ENCODE results near the gene TLX2.
A peak's percentile ranks its signal among the peaks of the same experiment; 100 is the strongest.

Gene TLX2

DNA sequence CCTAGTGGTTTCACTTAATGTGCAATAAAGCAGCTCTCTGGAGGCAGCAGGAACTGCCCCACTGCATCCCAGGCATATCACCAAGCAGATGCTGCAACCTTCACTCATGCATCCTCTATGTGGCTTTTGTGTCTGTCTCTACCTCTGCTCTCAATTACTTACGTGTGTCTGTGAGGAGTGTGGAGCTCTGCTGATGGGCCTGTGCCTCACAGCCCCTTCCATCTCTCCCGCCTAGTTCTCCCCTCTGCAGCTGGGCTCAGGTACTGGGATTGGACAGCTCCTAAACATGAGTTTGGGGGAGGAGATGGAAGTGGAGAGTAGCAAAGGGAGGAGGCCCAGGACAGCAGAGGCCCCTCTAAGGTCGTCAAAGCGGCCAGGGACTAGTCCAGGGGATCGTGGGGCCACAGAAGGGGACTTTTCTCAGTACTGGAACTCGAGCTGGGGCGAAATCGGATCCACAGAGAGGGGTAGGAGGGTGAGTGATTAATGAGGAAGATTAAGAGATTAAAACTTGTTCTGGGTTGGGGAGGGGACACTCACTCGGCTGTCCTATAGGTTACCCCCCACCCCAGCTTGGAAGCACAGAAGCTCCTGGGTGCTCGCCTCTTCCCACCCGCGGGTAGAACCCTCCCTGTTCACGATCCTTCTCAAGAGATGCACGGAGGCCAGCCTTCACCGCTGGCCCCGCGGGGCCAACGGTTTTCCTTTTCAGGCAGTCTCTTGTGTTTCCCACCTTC is 12.7 kb upstream of the TLX2 start:
- Mint-ChIP-seq H3K9me3 (no peaks in the 10 kb centered on the region), H3K4me3 (peak overlapping the region; percentile 47), H3K4me1 (ENCODE audit: low read depth) (peaks cover 33% of the 10 kb centered on the region), H3K27ac (no peak overlapping the region), H3K36me3 (ENCODE audit: low read depth) (peaks cover 25% of the 10 kb centered on the region), H3K27me3 (ENCODE audit: low read depth) (peaks cover 47% of the 10 kb centered on the region)
- DNase-seq (ENCODE audit: low spot score) = no peak

DNA sequence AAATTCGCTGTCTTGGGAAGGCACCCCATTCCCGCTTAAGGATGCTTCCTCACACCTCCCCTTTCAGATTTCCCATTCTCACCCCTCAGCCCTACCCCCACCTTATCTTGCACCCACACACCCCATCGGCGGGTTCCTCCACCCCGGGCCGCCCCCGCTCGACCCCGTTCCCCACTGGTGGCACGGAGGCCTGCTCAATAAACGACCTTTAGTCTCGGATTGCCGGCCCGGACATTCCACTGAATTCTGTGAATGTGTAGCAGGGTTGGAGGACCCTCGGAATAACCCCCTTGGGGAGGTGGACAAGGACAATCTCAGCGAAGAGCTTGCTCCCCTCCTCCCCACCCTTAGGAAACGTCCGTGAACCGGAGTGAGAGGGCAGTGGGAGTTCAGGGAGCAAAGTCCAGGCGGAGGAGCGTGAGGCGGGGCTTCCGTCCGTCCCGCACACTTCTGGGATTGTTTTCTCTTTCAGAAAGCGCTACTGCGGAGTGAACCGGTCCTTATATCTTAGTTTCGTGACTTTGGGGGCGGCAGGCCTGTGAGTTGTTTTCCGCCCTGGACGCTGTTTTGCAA is 12.0 kb upstream of the TLX2 start:
- peaks cover 38% of the 10 kb centered on the region for H3K4me1 Mint-ChIP-seq (ENCODE audit: low read depth)
- no peak overlapping the region for H3K27ac Mint-ChIP-seq
- no peaks in the 10 kb centered on the region for H3K9me3 Mint-ChIP-seq
- DNase-seq (ENCODE audit: low spot score) = no peak
- H3K36me3 Mint-ChIP-seq (ENCODE audit: low read depth) = peaks cover 29% of the 10 kb centered on the region
- H3K27me3 Mint-ChIP-seq (ENCODE audit: low read depth) = peaks cover 47% of the 10 kb centered on the region
- H3K4me3 Mint-ChIP-seq = peak overlapping the region; percentile 74

GRCh38 chr2:74502720-74503505 is 11.3 kb upstream of the TLX2 start:
- Mint-ChIP-seq H3K27ac (no peak overlapping the region), H3K27me3 (ENCODE audit: low read depth) (peaks cover 41% of the 10 kb centered on the region), H3K9me3 (no peaks in the 10 kb centered on the region), H3K4me3 (peak overlapping the region; percentile 74), H3K4me1 (ENCODE audit: low read depth) (peaks cover 38% of the 10 kb centered on the region), H3K36me3 (ENCODE audit: low read depth) (peaks cover 31% of the 10 kb centered on the region)
- peak; percentile 66 for DNase-seq (ENCODE audit: low spot score)

DNA sequence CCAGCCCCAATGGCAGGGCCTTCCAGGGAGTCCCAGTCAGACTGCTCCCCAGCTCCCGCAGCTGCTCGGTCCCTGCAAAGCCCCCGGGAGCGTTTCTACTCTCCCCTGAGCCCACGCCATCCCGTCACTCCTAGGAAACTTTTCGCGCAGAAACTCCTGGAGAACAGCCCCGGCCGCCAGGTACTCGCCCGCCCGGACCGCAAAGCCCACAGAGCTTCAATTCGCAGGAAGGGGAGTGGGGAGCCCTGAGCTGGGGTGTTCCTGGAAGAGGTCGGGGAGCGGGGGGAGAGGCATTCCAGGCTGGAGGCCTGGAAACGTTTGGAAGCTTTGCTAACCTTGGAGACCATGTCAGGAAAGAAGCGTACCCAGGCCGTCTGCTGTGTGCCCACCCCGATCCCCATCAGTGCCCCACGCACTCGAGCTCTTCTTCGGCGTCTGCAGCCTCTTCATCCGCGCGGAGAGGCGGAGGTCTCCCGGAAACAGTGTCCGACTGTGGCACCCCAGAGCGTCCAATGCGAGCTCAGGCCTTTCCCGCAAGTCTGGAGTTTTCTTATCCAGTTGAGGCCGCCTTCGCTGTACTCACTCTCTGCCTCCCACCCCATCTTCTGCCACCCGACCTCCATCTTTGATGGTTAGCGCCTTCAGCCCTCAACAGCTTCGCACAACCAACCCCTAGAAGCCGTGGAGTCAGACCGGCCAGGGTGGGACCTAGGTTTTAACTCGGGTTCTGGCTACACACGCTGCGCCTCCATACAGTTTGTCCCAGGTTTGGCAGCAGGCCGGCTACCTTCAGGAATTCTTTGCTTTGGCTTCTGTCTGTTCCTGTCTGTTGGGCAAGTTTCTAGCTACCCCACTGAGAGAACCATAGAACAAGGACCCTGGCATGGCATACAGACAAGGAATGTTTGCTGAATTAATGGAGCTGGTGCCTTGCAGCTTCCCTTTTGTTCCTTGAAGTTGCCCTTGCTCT is 10.5 kb upstream of the TLX2 start:
- no peak for DNase-seq (ENCODE audit: low spot score)
- peak overlapping the region; percentile 74 for H3K4me3 Mint-ChIP-seq
- H3K36me3 Mint-ChIP-seq (ENCODE audit: low read depth) = peaks cover 31% of the 10 kb centered on the region
- peak overlapping the region; percentile 37 for H3K27ac Mint-ChIP-seq
- peaks cover 40% of the 10 kb centered on the region for H3K4me1 Mint-ChIP-seq (ENCODE audit: low read depth)
- H3K9me3 Mint-ChIP-seq = no peaks in the 10 kb centered on the region
- H3K27me3 Mint-ChIP-seq (ENCODE audit: low read depth) = peaks cover 36% of the 10 kb centered on the region

- no peak for DNase-seq (ENCODE audit: low spot score)
- no peak overlapping the region for H3K27ac Mint-ChIP-seq
- H3K9me3 Mint-ChIP-seq = no peaks in the 10 kb centered on the region
- H3K4me1 Mint-ChIP-seq (ENCODE audit: low read depth) = peaks cover 36% of the 10 kb centered on the region
- peaks cover 31% of the 10 kb centered on the region for H3K36me3 Mint-ChIP-seq (ENCODE audit: low read depth)
- H3K4me3 Mint-ChIP-seq = peak overlapping the region; percentile 35
- H3K27me3 Mint-ChIP-seq (ENCODE audit: low read depth) = peaks cover 32% of the 10 kb centered on the region
These were observed 9.7 kb upstream of the TLX2 start for GRCh38 chr2:74504591-74504990.

DNA sequence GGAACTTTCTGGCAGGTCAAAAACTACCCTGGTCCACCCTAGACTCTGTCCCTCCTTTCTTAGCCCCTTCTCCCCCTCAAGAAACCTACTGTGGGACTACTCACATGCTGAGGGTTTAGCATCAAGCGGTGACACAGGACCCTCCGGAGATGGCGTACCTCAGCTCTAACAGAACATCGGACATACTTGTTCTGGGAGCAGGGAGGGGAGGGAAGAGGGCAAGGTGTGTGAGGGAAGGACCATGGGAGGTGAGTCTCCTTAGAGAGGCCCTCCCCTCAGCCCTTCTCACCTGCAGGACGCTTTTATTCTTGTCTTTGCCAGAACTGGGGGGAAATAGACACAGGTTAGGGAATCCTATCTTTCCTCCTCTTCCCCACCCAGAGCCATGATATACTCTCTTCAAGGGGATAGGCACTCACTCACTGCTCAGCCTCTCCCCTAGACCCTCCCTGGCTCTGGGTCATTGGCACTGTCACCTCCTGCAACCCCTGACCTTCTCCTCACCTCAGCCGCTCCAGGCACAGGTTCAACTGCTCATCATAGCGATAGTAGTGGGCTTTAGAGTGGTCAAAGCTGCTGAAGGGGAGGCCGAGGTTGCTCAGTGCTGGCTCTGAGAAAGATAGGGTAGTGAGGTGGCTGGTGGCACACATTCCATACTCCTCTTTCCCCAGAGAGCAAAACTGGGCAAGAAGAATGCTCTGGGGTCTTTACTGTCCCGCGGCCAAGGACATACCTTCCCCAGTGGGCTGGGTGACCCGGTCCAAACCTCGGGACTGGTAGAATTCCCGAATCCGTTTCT is 8.6 kb upstream of the TLX2 start:
- Mint-ChIP-seq H3K36me3 (ENCODE audit: low read depth) (peaks cover 26% of the 10 kb centered on the region), H3K27me3 (ENCODE audit: low read depth) (peaks cover 30% of the 10 kb centered on the region), H3K4me1 (ENCODE audit: low read depth) (peaks cover 41% of the 10 kb centered on the region), H3K27ac (no peak overlapping the region), H3K9me3 (no peaks in the 10 kb centered on the region), H3K4me3 (peak overlapping the region; percentile 47)
- DNase-seq (ENCODE audit: low spot score) = no peak

- DNase-seq (ENCODE audit: low spot score) = peak; percentile 97
These were observed 6.9 kb upstream of the TLX2 start, which contains the start of gene PCGF1 for GRCh38 chr2:74507145-74507925. Gene PCGF1, minus strand, starts transcription at chr2:74507695. Its CDS starts 27 bp downstream, at chr2:74507668.

GRCh38 chr2:74507926-74508520 is 6.2 kb upstream of the TLX2 start:
- Mint-ChIP-seq H3K9me3 (no peaks in the 10 kb centered on the region), H3K27me3 (ENCODE audit: low read depth) (peaks cover 29% of the 10 kb centered on the region), H3K27ac (peak overlapping the region; percentile 99), H3K4me3 (peak overlapping the region; percentile 96), H3K36me3 (ENCODE audit: low read depth) (peaks cover 23% of the 10 kb centered on the region), H3K4me1 (ENCODE audit: low read depth) (peaks cover 41% of the 10 kb centered on the region)
- no peak for DNase-seq (ENCODE audit: low spot score)

More at GRCh38 chr2:74507145-74507925, 6.9 kb upstream of the TLX2 start, which contains the start of gene PCGF1:
- Mint-ChIP-seq H3K4me1 (ENCODE audit: low read depth) (peaks cover 44% of the 10 kb centered on the region), H3K9me3 (no peaks in the 10 kb centered on the region), H3K36me3 (ENCODE audit: low read depth) (peaks cover 23% of the 10 kb centered on the region), H3K4me3 (peak within 1 kb of the TSS; percentile 96), H3K27ac (peak within 1 kb of the TSS; percentile 99), H3K27me3 (ENCODE audit: low read depth) (peaks cover 27% of the 10 kb centered on the region)

GRCh38 chr2:74510272-74510671 is 4.0 kb upstream of the TLX2 start:
- peaks cover 12% of the 10 kb centered on the region for H3K36me3 Mint-ChIP-seq (ENCODE audit: low read depth)
- H3K27me3 Mint-ChIP-seq (ENCODE audit: low read depth) = peaks cover 41% of the 10 kb centered on the region
- DNase-seq (ENCODE audit: low spot score) = no peak
- peaks cover 34% of the 10 kb centered on the region for H3K4me1 Mint-ChIP-seq (ENCODE audit: low read depth)
- no peaks in the 10 kb centered on the region for H3K9me3 Mint-ChIP-seq
- H3K4me3 Mint-ChIP-seq = no peak overlapping the region
- no peak overlapping the region for H3K27ac Mint-ChIP-seq

DNA sequence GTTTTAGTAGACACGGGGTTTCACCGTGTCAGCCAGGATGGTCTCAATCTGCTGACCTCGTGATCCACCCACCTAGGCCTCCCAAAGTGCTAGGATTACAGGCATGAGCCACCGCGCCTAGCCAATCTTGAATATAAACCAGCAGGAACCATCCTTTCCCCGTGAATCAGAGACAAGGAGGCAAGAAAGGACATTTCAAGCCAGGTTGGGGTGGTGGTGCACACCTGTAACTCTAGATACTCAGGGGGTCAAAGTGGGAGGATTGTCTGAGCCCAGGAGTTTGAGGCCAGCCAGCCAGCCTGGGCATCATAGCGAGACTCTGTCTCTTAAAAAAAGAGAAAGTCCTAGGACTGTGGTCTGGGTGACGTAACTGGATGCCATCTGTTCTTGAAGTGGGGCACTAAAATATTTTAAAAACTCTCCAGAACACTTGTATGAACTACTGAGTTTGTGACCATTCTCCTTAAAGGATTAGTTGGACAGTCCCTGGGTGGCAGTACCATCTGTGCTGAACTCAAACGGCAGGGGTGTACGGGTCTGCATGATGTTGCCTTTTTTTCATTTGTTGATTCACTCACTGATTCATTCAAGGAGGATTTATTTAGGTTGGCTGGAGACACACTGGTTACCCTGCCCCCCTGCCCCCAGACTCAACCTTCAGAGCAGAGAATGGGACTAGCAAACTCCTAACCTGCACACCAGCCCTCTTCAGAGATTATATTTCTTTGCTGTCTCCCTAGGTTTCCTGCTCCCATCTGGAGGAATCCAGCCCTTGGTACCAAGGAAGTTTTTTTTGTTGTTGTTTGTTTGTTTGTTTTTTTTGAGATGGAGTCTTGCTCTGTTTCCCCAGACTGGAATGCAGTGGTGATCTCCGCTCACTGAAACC is 2.9 kb upstream of the TLX2 start:
- Mint-ChIP-seq H3K27me3 (ENCODE audit: low read depth) (peaks cover 48% of the 10 kb centered on the region), H3K4me3 (no peak overlapping the region)

More for the DNA sequence above, 2.9 kb upstream of the TLX2 start:
- no peak overlapping the region for H3K27ac Mint-ChIP-seq
- no peak for DNase-seq (ENCODE audit: low spot score)
- H3K4me1 Mint-ChIP-seq (ENCODE audit: low read depth) = peaks cover 32% of the 10 kb centered on the region
- H3K9me3 Mint-ChIP-seq = no peaks in the 10 kb centered on the region
- H3K36me3 Mint-ChIP-seq (ENCODE audit: low read depth) = peaks cover 7% of the 10 kb centered on the region

Measured in T-helper 2 cell treated with Interferon-gamma antibody and Interleukin-4, amounts not matched to agents 5 μg/mL and 100 μg/mL, for 36 hours (primary cell).